Erythroblast (primary cell): Measurements from ENCODE around the gene RAB8A.

Source experiments
- GATA1 ChIP-seq: IDR thresholded peaks from 2 replicates; pipeline ENCODE4 v1.6.1; 2011; ENCODE audit warnings: low read depth, mild to moderate bottlenecking, control low read depth, low read length, moderate library complexity
- POLR2A ChIP-seq: IDR thresholded peaks from 2 replicates; pipeline ENCODE4 v1.6.1; 2011; ENCODE audit warnings: mild to moderate bottlenecking, low read length

DNA sequence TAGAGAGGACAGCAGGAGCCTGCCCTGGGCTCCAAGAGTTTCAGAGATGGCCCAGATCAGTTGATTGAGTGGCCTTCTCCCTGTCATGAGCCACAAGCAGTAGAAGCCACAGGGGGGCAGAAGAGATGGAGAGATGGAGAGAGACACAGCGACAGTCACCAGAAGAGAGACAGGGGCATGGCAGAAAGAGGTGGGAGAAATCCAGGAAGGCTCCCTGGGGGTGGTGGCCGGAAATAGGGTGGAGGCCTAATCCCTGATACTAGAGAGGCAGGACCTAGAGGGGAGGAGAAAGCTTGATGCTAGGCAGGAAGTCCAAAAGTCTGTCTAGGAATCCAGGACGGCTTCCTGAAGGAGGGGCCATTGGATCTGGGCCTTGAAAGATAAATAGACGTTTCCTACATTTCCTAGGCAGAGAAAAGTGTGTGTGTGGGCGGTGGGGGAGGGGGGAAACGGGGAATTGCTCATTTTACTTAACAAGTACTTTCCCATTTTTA is 45.0 kb upstream of the RAB8A start:
- TF ChIP-seq POLR2A = no peak
- TF ChIP-seq GATA1 = no peak
